Mucosa of rectum (tissue), 2 donors: ENCODE data around the gene CAMSAP2.

ENCODE experiments used
- H3K27ac ChIP-seq, 2 donors: one replicate each; pipeline ENCODE4 v1.7.0; 2013; ENCODE audit warnings: inconsistent platforms in 2 of 2, low read depth in 2 of 2, low read length in 2 of 2
- H3K27me3 ChIP-seq, 2 donors: one replicate each; pipeline ENCODE4 v1.7.0; 2013; ENCODE audit warnings: low read length in 2 of 2; ENCODE audit not compliant: control insufficient read depth in 2 of 2, insufficient read depth in 2 of 2
- H3K36me3 ChIP-seq, 2 donors: one replicate each; pipeline ENCODE4 v1.7.0; 2013; ENCODE audit warnings: low read length in 2 of 2; ENCODE audit not compliant: control insufficient read depth in 2 of 2, insufficient read depth in 2 of 2
- H3K4me1 ChIP-seq, 2 donors: one replicate each; pipeline ENCODE4 v1.7.0; 2013; ENCODE audit warnings: low read length in 2 of 2, mild to moderate bottlenecking in 1 of 2; ENCODE audit not compliant: control insufficient read depth in 2 of 2, insufficient read depth in 2 of 2
- H3K4me3 ChIP-seq, 2 donors: one replicate each; pipeline ENCODE4 v1.7.0; 2013; ENCODE audit warnings: low read length in 2 of 2
- H3K9ac ChIP-seq, 2 donors: one replicate each; pipeline ENCODE4 v1.7.0; 2013; ENCODE audit warnings: low read length in 2 of 2, low read depth in 1 of 2, mild to moderate bottlenecking in 1 of 2
- H3K9me3 ChIP-seq, 2 donors: one replicate each; pipeline ENCODE4 v1.7.0; 2013; ENCODE audit warnings: low read length in 2 of 2; ENCODE audit not compliant: control insufficient read depth in 2 of 2
- donor health status: healthy.
- donor health status: Normal muscosa, but diverticular disease.

Gene CAMSAP2

GRCh38 chr1:200708769-200709168 lies 29.9 kb upstream of the CAMSAP2 start:
- no peaks in the 10 kb centered on the region for H3K36me3 ChIP-seq
- H3K9me3 ChIP-seq: no peaks in the 10 kb centered on the region
- no peaks in the 10 kb centered on the region for H3K27me3 ChIP-seq
- no peak overlapping the region for H3K4me3 ChIP-seq
- H3K4me1 ChIP-seq: no peaks in the 10 kb centered on the region
- H3K9ac ChIP-seq: no peak overlapping the region
- no peak overlapping the region for H3K27ac ChIP-seq

GRCh38 chr1:200710166-200710565 lies 28.5 kb upstream of the CAMSAP2 start:
- Histone ChIP-seq H3K9ac (no peak overlapping the region), H3K4me1 (no peaks in the 10 kb centered on the region), H3K4me3 (no peak overlapping the region), H3K9me3 (no peaks in the 10 kb centered on the region), H3K36me3 (no peaks in the 10 kb centered on the region), H3K27me3 (no peaks in the 10 kb centered on the region), H3K27ac (no peak overlapping the region)

GRCh38 chr1:200714504-200715187 lies 24.0 kb upstream of the CAMSAP2 start:
- no peak overlapping the region for H3K4me3 ChIP-seq
- no peak overlapping the region for H3K9ac ChIP-seq
- no peak overlapping the region for H3K27ac ChIP-seq
- H3K9me3 ChIP-seq: no peaks in the 10 kb centered on the region
- H3K4me1 ChIP-seq: no peaks in the 10 kb centered on the region
- no peaks in the 10 kb centered on the region for H3K27me3 ChIP-seq
- H3K36me3 ChIP-seq: no peaks in the 10 kb centered on the region

GRCh38 chr1:200720199-200720598 lies 18.5 kb upstream of the CAMSAP2 start:
- H3K27ac ChIP-seq: no peak overlapping the region
- no peaks in the 10 kb centered on the region for H3K27me3 ChIP-seq
- no peaks in the 10 kb centered on the region for H3K36me3 ChIP-seq
- H3K9ac ChIP-seq: no peak overlapping the region
- no peaks in the 10 kb centered on the region for H3K4me1 ChIP-seq
- no peak overlapping the region for H3K4me3 ChIP-seq
- H3K9me3 ChIP-seq: no peaks in the 10 kb centered on the region

- Histone ChIP-seq H3K27me3 (no peaks in the 10 kb centered on the region), H3K36me3 (no peaks in the 10 kb centered on the region), H3K4me3 (no peak overlapping the region), H3K9me3 (no peaks in the 10 kb centered on the region), H3K27ac (no peak overlapping the region), H3K9ac (no peak overlapping the region), H3K4me1 (no peaks in the 10 kb centered on the region)
These were observed 14.6 kb upstream of the CAMSAP2 start for GRCh38 chr1:200724064-200724463.

- Histone ChIP-seq H3K27me3 (no peaks in the 10 kb centered on the region), H3K4me1 (no peaks in the 10 kb centered on the region), H3K36me3 (no peaks in the 10 kb centered on the region), H3K9ac (no peak overlapping the region), H3K27ac (no peak overlapping the region), H3K4me3 (no peak overlapping the region), H3K9me3 (no peaks in the 10 kb centered on the region)
These were observed 11.4 kb upstream of the CAMSAP2 start for GRCh38 chr1:200727257-200727656.

GRCh38 chr1:200729863-200730262 lies 8.8 kb upstream of the CAMSAP2 start:
- Histone ChIP-seq H3K9me3 (no peaks in the 10 kb centered on the region), H3K27me3 (no peaks in the 10 kb centered on the region), H3K4me3 (no peak overlapping the region), H3K36me3 (no peaks in the 10 kb centered on the region), H3K27ac (no peak overlapping the region), H3K9ac (no peak overlapping the region), H3K4me1 (no peaks in the 10 kb centered on the region)

- no peaks in the 10 kb centered on the region for H3K9me3 ChIP-seq
- H3K4me1 ChIP-seq: no peaks in the 10 kb centered on the region
- no peaks in the 10 kb centered on the region for H3K36me3 ChIP-seq
- H3K9ac ChIP-seq: no peak overlapping the region
- no peak overlapping the region for H3K4me3 ChIP-seq
- H3K27ac ChIP-seq: no peak overlapping the region
- no peaks in the 10 kb centered on the region for H3K27me3 ChIP-seq
These were observed 6.9 kb upstream of the CAMSAP2 start for GRCh38 chr1:200731654-200732332.

- H3K27me3 ChIP-seq: no peaks in the 10 kb centered on the region
- H3K9ac ChIP-seq: no peak overlapping the region
- no peak overlapping the region for H3K27ac ChIP-seq
- no peaks in the 10 kb centered on the region for H3K4me1 ChIP-seq
- H3K36me3 ChIP-seq: no peaks in the 10 kb centered on the region
- no peaks in the 10 kb centered on the region for H3K9me3 ChIP-seq
- no peak overlapping the region for H3K4me3 ChIP-seq
These were observed 6.3 kb upstream of the CAMSAP2 start for GRCh38 chr1:200732438-200732837.

- Histone ChIP-seq H3K4me3 (no peak overlapping the region), H3K9me3 (no peaks in the 10 kb centered on the region), H3K36me3 (no peaks in the 10 kb centered on the region), H3K9ac (no peak overlapping the region), H3K4me1 (peaks cover 0 to 6% of the 10 kb centered on the region in 2 donors), H3K27me3 (no peaks in the 10 kb centered on the region), H3K27ac (no peak overlapping the region)
These were observed 4.8 kb upstream of the CAMSAP2 start for GRCh38 chr1:200733907-200734306.
